Endothelial cell of umbilical vein (primary cell): ENCODE measurements around the gene INHBB. TPM values are rescaled to one million over a fixed set of nuclear protein-coding genes. Genes with fewer than 3 reads are reported as not detected.

Source experiments
- BruUV-seq: library from RNA; stranded (reverse); fragments of 400-500 nt; replicated peaks from 2 replicates; lab custom pipeline; 2021; lab: Mats Ljungman, UMichigan
- CTCF ChIA-PET: fragments of 300-600, 350-600 bp; sonication (Branson Sonifier 250); formaldehyde crosslinking; loops from one replicate; lab custom pipeline; 2021; ENCODE audit warnings: antibody characterized with exemption, inconsistent platforms; lab: Charles Lee
- POLR2A ChIA-PET: fragments of 300-600, 350-600 bp; sonication (Branson Sonifier 250); formaldehyde crosslinking; loops from one replicate; lab custom pipeline; 2021; ENCODE audit warnings: antibody characterized with exemption, inconsistent platforms; lab: Charles Lee
- DNase-seq: peaks from one replicate; pipeline ENCODE4 v3.0.0-alpha.2; 2011; ENCODE audit warnings: low read depth, low spot score
- FAIRE-seq: peaks from 2 replicates; lab custom pipeline; 2011; peaks lifted over from hg19 to GRCh38; lab: Jason Lieb, UNC
- H2AFZ ChIP-seq: 2 replicates; pipeline ENCODE4 v1.6.0; 2012; ENCODE audit warnings: low read depth, low read length, control low read depth, inconsistent platforms
- H3K27ac ChIP-seq: 2 replicates; pipeline ENCODE4 v1.5.1; 2011; ENCODE audit warnings: low read depth, mild to moderate bottlenecking, control low read depth, low read length, moderate library complexity; ENCODE audit not compliant: insufficient read depth
- H3K27me3 ChIP-seq, 2 experiments: 2 replicates each; pipeline versions ENCODE4 v1.6.0 to v1.6.1; 2011; ENCODE audit warnings: low read length in 2 of 2, mixed read lengths in 1 of 2; ENCODE audit not compliant: control insufficient read depth in 2 of 2, insufficient read depth in 2 of 2
- H3K36me3 ChIP-seq, 2 experiments: 2 replicates in 1 of 2; 3 replicates in 1 of 2; pipeline ENCODE4 v1.5.1; 2011; ENCODE audit warnings: low read length in 2 of 2, mild to moderate bottlenecking in 1 of 2, moderate library complexity in 1 of 2; ENCODE audit not compliant: control insufficient read depth in 2 of 2, insufficient read depth in 2 of 2; ENCODE audit errors: extremely low read depth in 1 of 2
- H3K4me1 ChIP-seq: 3 replicates; pipeline ENCODE4 v1.5.1; 2011; ENCODE audit warnings: mild to moderate bottlenecking, low read length; ENCODE audit not compliant: control insufficient read depth, insufficient read depth; ENCODE audit errors: extremely low read depth
- H3K4me2 ChIP-seq: 2 replicates; pipeline ENCODE4 v1.6.1; 2011; ENCODE audit warnings: low read length, control low read depth, mixed read lengths; ENCODE audit not compliant: insufficient read depth
- H3K4me3 ChIP-seq, 3 experiments: fragments of 200-600 bp in 1 of 3; sonication (generic), shearing (Covaris generic) in 1 of 3; replicated peaks in 1 of 3; 2 replicates each; pipeline ENCODE4 v1.5.1; 2011 to 2016; ENCODE audit warnings: control low read depth in 3 of 3, low read length in 3 of 3, mild to moderate bottlenecking in 2 of 3, inconsistent platforms in 1 of 3, low read depth in 1 of 3, moderate library complexity in 1 of 3; ENCODE audit not compliant: insufficient read depth in 1 of 3
- H3K79me2 ChIP-seq: 2 replicates; pipeline ENCODE4 v1.6.0; 2012; ENCODE audit warnings: low read length, inconsistent platforms; ENCODE audit not compliant: control insufficient read depth, insufficient read depth
- H3K9ac ChIP-seq: replicated peaks from 2 replicates; pipeline ENCODE3; 2011; ENCODE audit warnings: low read length, control low read depth; ENCODE audit not compliant: insufficient read depth; ENCODE audit errors: extremely low read depth
- H3K9me1 ChIP-seq: replicated peaks from 3 replicates; pipeline ENCODE4 v1.6.0; 2011; ENCODE audit warnings: mild to moderate bottlenecking, low read length; ENCODE audit not compliant: control insufficient read depth, insufficient read depth; ENCODE audit errors: extremely low read depth
- H3K9me3 ChIP-seq: replicated peaks from 2 replicates; pipeline ENCODE4 v1.5.1; 2012; ENCODE audit warnings: low read length, inconsistent platforms; ENCODE audit not compliant: control insufficient read depth, insufficient read depth
- H4K20me1 ChIP-seq: replicated peaks from 2 replicates; pipeline ENCODE3; 2011; ENCODE audit warnings: mild to moderate bottlenecking, low read length; ENCODE audit not compliant: control insufficient read depth, insufficient read depth; ENCODE audit errors: extremely low read depth
- EZH2 ChIP-seq: IDR thresholded peaks from 2 replicates; pipeline ENCODE4 v1.6.1; 2012; ENCODE audit warnings: borderline replicate concordance, low read depth, mild to moderate bottlenecking, moderate library complexity, low read length, inconsistent platforms; ENCODE audit not compliant: severe bottlenecking
- FOS ChIP-seq: IDR thresholded peaks from 2 replicates; pipeline ENCODE4 v1.6.1; 2011; ENCODE audit warnings: mild to moderate bottlenecking, low read length, moderate library complexity, borderline replicate concordance; ENCODE audit not compliant: insufficient read depth
- GATA2 ChIP-seq: IDR thresholded peaks from 2 replicates; pipeline ENCODE4 v1.7.0; 2011; ENCODE audit warnings: low read depth, mild to moderate bottlenecking, moderate library complexity, mixed read lengths, low read length; ENCODE audit not compliant: insufficient read length, insufficient read depth
- JUN ChIP-seq: IDR thresholded peaks from 2 replicates; pipeline ENCODE4 v1.6.1; 2011; ENCODE audit warnings: borderline replicate concordance, low read depth; ENCODE audit not compliant: insufficient read length, insufficient read depth
- MAX ChIP-seq: IDR thresholded peaks from 2 replicates; pipeline ENCODE4 v1.6.1; 2011; ENCODE audit not compliant: insufficient read depth, insufficient read length
- MYC ChIP-seq: IDR thresholded peaks from one replicate; pipeline ENCODE4 v1.6.1; 2011; ENCODE audit warnings: mild to moderate bottlenecking, low read depth, low read length
- POLR2A ChIP-seq: IDR thresholded peaks from 2 replicates; pipeline ENCODE4 v1.6.1; 2012; ENCODE audit warnings: low read depth, mild to moderate bottlenecking, control low read depth, low read length
- POLR2AphosphoS5 ChIP-seq: IDR thresholded peaks from 2 replicates; pipeline ENCODE4 v1.6.1; 2012; ENCODE audit warnings: low read depth, mild to moderate bottlenecking, control low read depth, low read length, moderate library complexity; ENCODE audit not compliant: insufficient read depth
- dilution Hi-C: fragments of 300-500 bp; cut with MboI; formaldehyde crosslinking; loops from one replicate; pipeline ENCODE4 v1.15.0; 2019; ENCODE audit warnings: low sequenced_read_pairs; ENCODE audit not compliant: extremely low pct_ligation_motif_present
- intact Hi-C: fragments of 100-400 bp; cut with micrococcal nuclease; formaldehyde crosslinking; loops from one replicate; pipeline ENCODE4 v1.10.0; 2022
- polyA plus RNA-seq, 4 experiments: library from polyadenylated mRNA; depleted of rRNA in 3 of 4; stranded (reverse) in 3 of 4; unstranded in 1 of 4; fragments of >200 nt; gene quantifications; 2 replicates each; pipeline versions ENCODE4 v1.2.1 to v1.2.3, GENCODE V29; 2011 to 2012; ENCODE audit warnings: missing spikeins in 1 of 4
- total RNA-seq: library from RNA; stranded (reverse); gene quantifications from 2 replicates; pipeline ENCODE4 v1.2.3, GENCODE V29; 2021
- TF ChIP-seq, protein P1 (sequence below), 2 donors: IDR thresholded peaks; 1 replicate in 1 of 2; 2 replicates in 1 of 2; pipeline ENCODE4 v1.5.1; 2011; ENCODE audit warnings: low read length in 2 of 2, mild to moderate bottlenecking in 2 of 2, moderate library complexity in 2 of 2, control low read depth in 1 of 2, inconsistent platforms in 1 of 2, low read depth in 1 of 2; ENCODE audit not compliant: insufficient read depth in 1 of 2; ENCODE audit errors: extremely low read depth in 1 of 2

Gene INHBB
- total and polyA plus RNA-seq, 2 donors (not counting 3 experiments of a cell fraction or from before 2014, with no cell fraction given), result 0.11 to 1.8 TPM

DNA sequence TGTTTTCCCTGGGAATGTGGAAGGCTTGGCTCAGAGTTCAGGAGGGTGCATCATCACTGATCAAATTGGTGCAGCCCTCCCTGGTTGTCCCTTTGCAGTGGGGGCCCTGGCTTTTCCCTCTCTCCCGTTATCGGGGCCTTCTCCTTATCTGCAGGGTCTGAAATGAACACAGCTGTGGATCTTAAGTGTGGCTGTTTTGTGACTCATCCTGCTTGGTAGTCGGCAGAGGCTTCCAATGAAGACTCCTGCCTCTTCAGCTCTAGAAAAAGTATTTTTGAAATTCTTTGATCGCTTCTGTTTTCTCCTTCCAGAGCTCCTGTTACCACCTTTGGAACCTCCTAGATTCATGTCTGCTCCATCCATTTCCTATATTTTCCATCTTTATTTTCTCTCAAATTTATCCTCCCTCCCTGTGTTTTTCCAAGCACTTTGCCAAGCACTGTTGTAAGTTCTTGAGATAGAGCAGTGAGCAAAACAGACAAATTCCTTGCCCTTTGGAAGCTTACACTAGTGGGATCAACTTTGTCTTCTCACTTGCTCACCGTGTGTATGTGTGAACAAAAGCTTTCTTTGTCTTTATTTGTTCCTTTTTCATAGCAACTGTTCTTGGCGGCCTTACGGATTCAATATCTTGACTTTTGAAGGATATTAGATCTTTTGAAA lies 47.6 kb upstream of the INHBB start:
- Histone ChIP-seq H2AFZ (no peak overlapping the region), H4K20me1 (no peaks in the 10 kb centered on the region), H3K9me1 (no peaks in the 10 kb centered on the region), H3K27me3 (no peaks in the 10 kb centered on the region), H3K4me2 (no peak overlapping the region), H3K9ac (no peak overlapping the region), H3K4me1 (no peaks in the 10 kb centered on the region), H3K4me3 (no peak overlapping the region), H3K79me2 (no peaks in the 10 kb centered on the region), H3K36me3 (peaks cover 9 to 42% of the 10 kb centered on the region in 2 experiments), H3K27ac (no peak overlapping the region), H3K9me3 (no peaks in the 10 kb centered on the region)
- TF ChIP-seq EZH2 (no peak), POLR2A (no peak), FOS (no peak), MYC (no peak), GATA2 (no peak), POLR2AphosphoS5 (no peak), MAX (no peak), JUN (no peak)
- TF ChIP-seq, protein P1, sequence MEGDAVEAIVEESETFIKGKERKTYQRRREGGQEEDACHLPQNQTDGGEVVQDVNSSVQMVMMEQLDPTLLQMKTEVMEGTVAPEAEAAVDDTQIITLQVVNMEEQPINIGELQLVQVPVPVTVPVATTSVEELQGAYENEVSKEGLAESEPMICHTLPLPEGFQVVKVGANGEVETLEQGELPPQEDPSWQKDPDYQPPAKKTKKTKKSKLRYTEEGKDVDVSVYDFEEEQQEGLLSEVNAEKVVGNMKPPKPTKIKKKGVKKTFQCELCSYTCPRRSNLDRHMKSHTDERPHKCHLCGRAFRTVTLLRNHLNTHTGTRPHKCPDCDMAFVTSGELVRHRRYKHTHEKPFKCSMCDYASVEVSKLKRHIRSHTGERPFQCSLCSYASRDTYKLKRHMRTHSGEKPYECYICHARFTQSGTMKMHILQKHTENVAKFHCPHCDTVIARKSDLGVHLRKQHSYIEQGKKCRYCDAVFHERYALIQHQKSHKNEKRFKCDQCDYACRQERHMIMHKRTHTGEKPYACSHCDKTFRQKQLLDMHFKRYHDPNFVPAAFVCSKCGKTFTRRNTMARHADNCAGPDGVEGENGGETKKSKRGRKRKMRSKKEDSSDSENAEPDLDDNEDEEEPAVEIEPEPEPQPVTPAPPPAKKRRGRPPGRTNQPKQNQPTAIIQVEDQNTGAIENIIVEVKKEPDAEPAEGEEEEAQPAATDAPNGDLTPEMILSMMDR (IDR thresholded peaks at IDR 0.05; ENCODE audit: extremely low read depth in 1 of 2, insufficient read depth in 1 of 2, low read depth in 1 of 2, low read length in 2 of 2), result no peak
- POLR2A ChIA-PET, result no interaction called here
- CTCF ChIA-PET, result interaction anchor here (1.2 to 3.2 kb wide), 2 partner anchors 15 to 42 kb away, joined by 3 to 13 read pairs; no protein-coding TSS in a partner anchor
- DNase-seq, result no peak
- intact Hi-C loops (no loop called here), dilution Hi-C loops (no loop called here)
- BruUV-seq, result no TSS peak
- no peak for FAIRE-seq
